AG10803 (cell line): ENCODE results near the gene CDH3.

ENCODE experiments used
- DNase-seq: peaks from one replicate; pipeline ENCODE4 v3.0.0; 2010; ENCODE audit warnings: low read depth
- H3K4me3 ChIP-seq: 2 replicates; pipeline ENCODE4 v1.5.1; 2011; ENCODE audit warnings: mild to moderate bottlenecking, low read length, control low read depth
- CTCF ChIP-seq: conservative IDR thresholded peaks from 2 replicates; pipeline ENCODE4 v1.5.1; 2011; ENCODE audit warnings: mild to moderate bottlenecking, low read length, control low read depth, inconsistent platforms

CDH3 gene

GRCh38 chr16:68744744-68745280, 99.7 kb downstream of the CDH3 start:
- DNase-seq, result peak; percentile 10
- no peak for TF ChIP-seq CTCF
- H3K4me3 ChIP-seq, result no peak overlapping the region

GRCh38 chr16:68746951-68747350, 101.8 kb downstream of the CDH3 start:
- TF ChIP-seq CTCF, result no peak
- H3K4me3 ChIP-seq, result no peak overlapping the region
- no peak for DNase-seq

- TF ChIP-seq CTCF, result no peak
- DNase-seq, result no peak
These were observed 104.3 kb downstream of the CDH3 start for GRCh38 chr16:68749432-68749831.

More at GRCh38 chr16:68749432-68749831, 104.3 kb downstream of the CDH3 start:
- H3K4me3 ChIP-seq, result no peak overlapping the region
